ENCODE data around the gene PEX5L.

The PEX5L gene

GRCh38 chr3:179853176-179853575, 183.6 kb downstream of the PEX5L start:
- Histone ChIP-seq H2AFZ (ENCODE audit: low read length) (peak overlapping the region; percentile 63), H4K20me1 (ENCODE audit: insufficient read depth, low read length) (no peaks in the 10 kb centered on the region), H3F3A (ENCODE audit: insufficient read depth, low read length) (peaks cover 10% of the 10 kb centered on the region), H3K4me1 (ENCODE audit: low read length) (peaks cover 22% of the 10 kb centered on the region), H3K4me2 (ENCODE audit: low read depth, low read length) (peak overlapping the region; percentile 53), H3K9me3 (replicated peaks; ENCODE audit: insufficient read depth, low read length) (no peaks in the 10 kb centered on the region), H3K4me3 (ENCODE audit: low read length) (peak overlapping the region; percentile 8; the same call in 1 of the 2 replicates), H3K27ac (ENCODE audit: low read length) (peak overlapping the region; percentile 72), H3K36me3 (replicated peaks; ENCODE audit: insufficient read depth, low read length) (no peaks in the 10 kb centered on the region), H3K27me3 (replicated peaks; ENCODE audit: insufficient read depth, low read length) (no peaks in the 10 kb centered on the region), H3K9ac (ENCODE audit: low read length) (no peak overlapping the region; the same call in 1 of the 2 replicates), H3K9me2 (replicated peaks; ENCODE audit: insufficient read depth, low read length) (no peaks in the 10 kb centered on the region), H3K79me2 (ENCODE audit: low read length) (no peaks in the 10 kb centered on the region)
- no peak for TF ChIP-seq EZH2 (optimal IDR thresholded peaks at IDR 0.05; ENCODE audit: low read depth, low read length)
- TF ChIP-seq EZH2phosphoT487 (IDR thresholded peaks at IDR 0.05; ENCODE audit: low read length): no peak
- no peak for TF ChIP-seq CTCF (IDR thresholded peaks at IDR 0.05; ENCODE audit: low read length)
- DNase-seq: peak; percentile 85

DNA sequence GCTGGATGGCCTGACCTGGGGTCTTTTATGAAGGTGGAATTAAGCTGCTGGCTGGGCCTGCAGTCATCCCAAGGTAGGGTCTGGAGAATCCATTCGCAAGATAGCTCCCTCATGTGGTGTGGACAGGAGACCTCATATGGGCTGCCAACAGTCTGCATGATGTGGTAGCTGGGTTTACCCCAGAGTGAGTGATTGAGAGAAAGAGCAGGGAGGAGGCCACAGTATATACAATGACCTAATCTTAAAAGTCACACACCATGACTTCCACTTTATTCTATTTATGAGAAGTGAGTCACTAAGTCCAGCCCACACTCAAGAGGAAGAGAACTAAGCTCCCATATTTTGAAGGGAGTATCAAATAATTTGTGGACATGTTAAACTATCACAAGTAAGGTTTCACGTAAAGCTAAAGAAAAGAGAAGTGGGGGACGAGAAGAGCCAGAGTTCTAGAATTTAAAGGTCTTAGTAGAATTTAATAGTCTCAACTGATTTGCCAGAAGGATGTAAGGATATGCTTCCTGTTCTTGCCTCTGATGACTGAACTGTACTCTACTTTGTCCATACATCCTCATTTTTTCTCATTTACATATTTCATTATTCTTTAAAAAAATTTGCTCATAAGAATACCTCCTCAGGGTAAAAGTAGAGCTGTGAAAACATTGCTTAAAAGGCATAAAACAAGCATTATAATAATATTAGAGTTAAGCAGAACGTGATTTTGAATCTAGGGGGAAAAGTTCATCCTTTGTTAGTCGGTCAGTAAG, 184.4 kb downstream of the PEX5L start:
- Histone ChIP-seq H2AFZ (ENCODE audit: low read length) (peak overlapping the region; percentile 63), H3K27ac (ENCODE audit: low read length) (peak overlapping the region; percentile 72; the same call in 1 of the 2 replicates)
- DNase-seq: no peak

GRCh38 chr3:179848711-179849110, 188.0 kb downstream of the PEX5L start:
- Histone ChIP-seq H3K27me3 (replicated peaks; ENCODE audit: insufficient read depth, low read length) (no peaks in the 10 kb centered on the region), H3K27ac (ENCODE audit: low read length) (no peak overlapping the region), H4K20me1 (ENCODE audit: insufficient read depth, low read length) (no peaks in the 10 kb centered on the region), H3K4me3 (ENCODE audit: low read length) (no peak overlapping the region), H3K4me1 (ENCODE audit: low read length) (peaks cover 21% of the 10 kb centered on the region), H3K9ac (ENCODE audit: low read length) (no peak overlapping the region), H2AFZ (ENCODE audit: low read length) (no peak overlapping the region), H3K79me2 (ENCODE audit: low read length) (no peaks in the 10 kb centered on the region), H3K4me2 (ENCODE audit: low read depth, low read length) (no peak overlapping the region), H3F3A (ENCODE audit: insufficient read depth, low read length) (peaks cover 10% of the 10 kb centered on the region), H3K36me3 (replicated peaks; ENCODE audit: insufficient read depth, low read length) (no peaks in the 10 kb centered on the region), H3K9me2 (replicated peaks; ENCODE audit: insufficient read depth, low read length) (no peaks in the 10 kb centered on the region), H3K9me3 (replicated peaks; ENCODE audit: insufficient read depth, low read length) (no peaks in the 10 kb centered on the region)
- TF ChIP-seq EZH2phosphoT487 (IDR thresholded peaks at IDR 0.05; ENCODE audit: low read length) (no peak), EZH2 (optimal IDR thresholded peaks at IDR 0.05; ENCODE audit: low read depth, low read length) (no peak), CTCF (IDR thresholded peaks at IDR 0.05; ENCODE audit: low read length) (no peak)
- DNase-seq: no peak

More for the DNA sequence above, 184.4 kb downstream of the PEX5L start:
- H4K20me1 ChIP-seq (ENCODE audit: insufficient read depth, low read length): no peaks in the 10 kb centered on the region
- peak overlapping the region; percentile 53; the same call in 1 of the 2 replicates for H3K4me2 ChIP-seq (ENCODE audit: low read depth, low read length)
- H3K36me3 ChIP-seq (replicated peaks; ENCODE audit: insufficient read depth, low read length): no peaks in the 10 kb centered on the region
- H3K27me3 ChIP-seq (replicated peaks; ENCODE audit: insufficient read depth, low read length): no peaks in the 10 kb centered on the region
- 0 out of 2 replicates have a peak, but pooled peaks have one; percentile 17 for TF ChIP-seq CTCF (IDR thresholded peaks at IDR 0.05; ENCODE audit: low read length)
- TF ChIP-seq EZH2phosphoT487 (IDR thresholded peaks at IDR 0.05; ENCODE audit: low read length): no peak
- TF ChIP-seq EZH2 (optimal IDR thresholded peaks at IDR 0.05; ENCODE audit: low read depth, low read length): no peak
- H3K9me2 ChIP-seq (replicated peaks; ENCODE audit: insufficient read depth, low read length): no peaks in the 10 kb centered on the region
- H3K79me2 ChIP-seq (ENCODE audit: low read length): no peaks in the 10 kb centered on the region
- H3K9me3 ChIP-seq (replicated peaks; ENCODE audit: insufficient read depth, low read length): no peaks in the 10 kb centered on the region
- H3K9ac ChIP-seq (ENCODE audit: low read length): no peak overlapping the region
- H3K4me1 ChIP-seq (ENCODE audit: low read length): peaks cover 22% of the 10 kb centered on the region
- peaks cover 10% of the 10 kb centered on the region for H3F3A ChIP-seq (ENCODE audit: insufficient read depth, low read length)
- H3K4me3 ChIP-seq (ENCODE audit: low read length): no peak overlapping the region

Measured in MM.1S (cell line).